Karpas-422 (cell line): ENCODE results near the gene KASH5. TPM values are rescaled to one million over a fixed set of nuclear protein-coding genes. Genes with fewer than 3 reads are reported as not detected.

ENCODE experiments used
- DNase-seq: peaks from one replicate; pipeline ENCODE4 v3.0.0-alpha.2; 2015
- H2AFZ ChIP-seq: fragments of 200-600 bp; sonication (generic); 2 replicates; pipeline ENCODE4 v1.6.1; 2014; ENCODE audit warnings: antibody characterized with exemption, low read length, mixed read lengths
- H3K27ac ChIP-seq: fragments of 200-600 bp; sonication (generic); 2 replicates; pipeline ENCODE4 v1.5.1; 2014; ENCODE audit warnings: mild to moderate bottlenecking, low read length, moderate library complexity
- H3K27me3 ChIP-seq: fragments of 200-600 bp; sonication (generic); 2 replicates; pipeline ENCODE4 v1.6.1; 2014; ENCODE audit warnings: low read length, mixed read lengths
- H3K36me3 ChIP-seq: fragments of 200-600 bp; sonication (generic); 2 replicates; pipeline ENCODE4 v1.6.1; 2014; ENCODE audit warnings: low read length, mixed read lengths; ENCODE audit not compliant: insufficient read depth
- H3K4me1 ChIP-seq: fragments of 200-600 bp; sonication (generic); 2 replicates; pipeline ENCODE4 v1.6.1; 2014; ENCODE audit warnings: mild to moderate bottlenecking, low read length, mixed read lengths
- H3K4me2 ChIP-seq: fragments of 200-600 bp; sonication (generic); 2 replicates; pipeline ENCODE4 v1.6.1; 2014; ENCODE audit warnings: low read length, low read depth, mild to moderate bottlenecking; ENCODE audit not compliant: poor library complexity, severe bottlenecking
- H3K4me3 ChIP-seq: fragments of 200-600 bp; sonication (generic); 2 replicates; pipeline ENCODE4 v1.5.1; 2014; ENCODE audit warnings: mild to moderate bottlenecking, antibody characterized with exemption, low read length, mixed read lengths
- H3K79me2 ChIP-seq: fragments of 200-600 bp; sonication (generic); 2 replicates; pipeline ENCODE4 v1.6.1; 2014; ENCODE audit warnings: mild to moderate bottlenecking, low read length, mixed read lengths
- H3K9ac ChIP-seq: fragments of 200-600 bp; sonication (generic); 2 replicates; pipeline ENCODE4 v1.6.0; 2014; ENCODE audit warnings: low read length
- H3K9me2 ChIP-seq: fragments of 200-600 bp; sonication (generic), shearing (Covaris generic); replicated peaks from 2 replicates; pipeline ENCODE4 v1.6.0; 2014; ENCODE audit warnings: mild to moderate bottlenecking, low read length, moderate library complexity; ENCODE audit not compliant: insufficient read depth
- H3K9me3 ChIP-seq: fragments of 300-700, 200-600 bp; sonication (generic); 2 replicates; pipeline ENCODE4 v1.6.1; 2014; ENCODE audit warnings: low read length, mixed read lengths
- H4K20me1 ChIP-seq: fragments of 200-600 bp; sonication (generic); 2 replicates; pipeline ENCODE4 v1.6.1; 2014; ENCODE audit warnings: mild to moderate bottlenecking, antibody characterized with exemption, low read length, low read depth; ENCODE audit not compliant: insufficient read depth
- total RNA-seq: library from RNA; depleted of rRNA; stranded (reverse); fragments of >200 nt; shearing (Covaris generic); gene quantifications from 2 replicates; pipeline ENCODE4 v1.2.3, GENCODE V29; 2014; ENCODE audit warnings: low replicate concordance

KASH5 gene
- total RNA-seq, 1 experiment from 2014 or later: 0.52 TPM

DNA sequence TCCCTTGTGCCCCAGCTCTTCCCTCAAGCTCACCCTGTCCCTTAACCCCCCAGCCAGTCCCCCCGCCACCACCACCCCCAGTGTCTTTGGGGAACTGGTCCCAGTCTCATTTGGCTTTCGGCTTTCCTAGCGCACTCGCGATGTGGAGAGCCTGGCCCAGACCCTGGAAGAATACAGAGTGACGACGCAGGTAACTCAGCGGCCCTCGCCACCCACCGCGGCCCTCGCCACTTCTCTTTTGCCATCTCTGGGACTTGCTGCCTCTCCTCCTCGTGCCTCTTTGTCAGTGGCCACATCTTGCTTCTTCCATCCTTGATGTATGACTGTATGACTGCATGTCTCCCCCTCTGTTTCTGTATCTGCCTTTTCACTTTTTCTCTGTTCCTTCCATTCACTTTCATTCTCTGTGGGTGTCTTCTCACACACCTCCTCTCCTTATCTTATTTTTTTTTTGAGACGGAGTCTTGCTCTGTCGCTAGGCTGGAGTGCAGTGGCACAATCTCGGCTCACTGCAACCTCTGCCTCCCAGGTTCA, 19.5 kb downstream of the KASH5 start:
- H3K27ac ChIP-seq: no peak overlapping the region

DNA sequence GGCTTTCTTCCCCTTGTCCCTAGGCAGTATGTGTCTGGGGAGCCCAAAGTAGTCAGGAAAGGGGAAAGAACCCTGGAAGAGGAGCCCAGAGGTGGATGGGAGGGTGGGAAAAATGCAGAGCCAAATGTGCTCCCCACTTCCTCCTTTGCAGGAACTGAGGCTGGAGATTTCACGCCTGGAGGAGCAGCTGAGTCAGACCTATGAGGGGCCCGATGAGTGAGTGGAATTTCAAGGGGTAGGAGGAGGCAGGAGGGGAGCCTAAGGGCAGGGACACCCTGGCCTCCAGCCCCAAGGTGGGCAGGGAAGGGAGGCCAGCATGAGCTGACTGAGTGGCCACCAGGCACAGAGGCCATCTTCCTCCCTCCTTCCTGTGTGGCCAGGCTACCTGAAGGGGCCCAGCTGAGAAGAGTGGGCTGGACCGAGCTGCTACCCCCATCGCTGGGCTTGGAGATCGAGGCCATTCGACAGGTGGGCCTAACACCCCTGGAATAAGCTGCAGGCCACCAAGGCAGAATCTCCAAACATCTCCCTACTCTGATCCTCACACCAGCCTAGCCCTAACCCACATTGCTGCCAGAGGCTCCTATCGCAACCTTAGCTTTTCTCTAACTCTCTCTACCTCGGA, 20.9 kb downstream of the KASH5 start:
- Histone ChIP-seq H3K79me2 (no peaks in the 10 kb centered on the region), H3K9ac (peak overlapping the region; percentile 65), H3K9me3 (no peaks in the 10 kb centered on the region), H3K9me2 (no peaks in the 10 kb centered on the region), H3K27me3 (no peaks in the 10 kb centered on the region), H3K4me2 (peak overlapping the region; percentile 72), H2AFZ (no peak overlapping the region), H3K4me3 (peak overlapping the region; percentile 51), H3K27ac (peak overlapping the region; percentile 80), H3K36me3 (no peaks in the 10 kb centered on the region), H4K20me1 (no peaks in the 10 kb centered on the region), H3K4me1 (peaks cover 54% of the 10 kb centered on the region)
- peak; percentile 66 for DNase-seq

More for the DNA sequence above, 19.5 kb downstream of the KASH5 start:
- no peaks in the 10 kb centered on the region for H3K27me3 ChIP-seq
- H3K9me3 ChIP-seq: no peaks in the 10 kb centered on the region
- no peaks in the 10 kb centered on the region for H3K79me2 ChIP-seq
- no peak for DNase-seq
- peaks cover 65% of the 10 kb centered on the region for H3K4me1 ChIP-seq
- H3K4me3 ChIP-seq: no peak overlapping the region
- H3K36me3 ChIP-seq: no peaks in the 10 kb centered on the region
- no peak overlapping the region for H2AFZ ChIP-seq
- no peak overlapping the region for H3K4me2 ChIP-seq
- H4K20me1 ChIP-seq: no peaks in the 10 kb centered on the region
- H3K9ac ChIP-seq: no peak overlapping the region
- no peaks in the 10 kb centered on the region for H3K9me2 ChIP-seq

DNA sequence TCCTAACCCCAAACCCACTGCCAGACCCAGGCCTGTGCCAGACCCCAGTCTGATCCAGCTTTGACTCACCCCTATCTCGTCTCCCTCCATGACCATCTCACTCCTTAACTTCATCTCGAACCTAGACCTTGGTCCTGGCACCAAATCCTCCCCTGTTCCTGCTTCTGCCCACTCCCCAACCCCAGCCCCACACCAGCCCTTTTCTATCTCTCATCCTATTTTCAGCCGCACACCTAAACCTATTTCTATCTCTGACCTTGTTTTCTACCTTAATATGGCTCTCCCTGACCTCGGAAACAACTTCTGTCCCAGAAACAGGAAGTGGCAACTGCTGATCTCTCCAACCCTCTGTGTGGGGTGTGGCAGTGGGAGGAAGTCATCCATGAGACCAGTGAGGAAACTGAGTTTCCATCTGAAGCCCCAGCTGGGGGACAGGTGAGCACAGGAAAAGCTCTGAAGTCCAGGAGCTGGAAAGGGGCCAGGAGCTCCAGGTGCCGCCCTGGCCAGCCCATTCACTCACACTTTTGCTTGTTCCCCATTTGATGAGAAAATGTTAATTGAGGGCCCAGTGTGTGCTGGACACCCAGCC, 21.5 kb downstream of the KASH5 start:
- peak overlapping the region; percentile 80 for H3K27ac ChIP-seq
- DNase-seq: peak; percentile 90
- no peaks in the 10 kb centered on the region for H3K27me3 ChIP-seq
- peak overlapping the region; percentile 72 for H3K4me2 ChIP-seq
- peaks cover 54% of the 10 kb centered on the region for H3K4me1 ChIP-seq
- H4K20me1 ChIP-seq: no peaks in the 10 kb centered on the region
- H3K4me3 ChIP-seq: peak overlapping the region; percentile 51
- H3K9me3 ChIP-seq: no peaks in the 10 kb centered on the region
- no peaks in the 10 kb centered on the region for H3K36me3 ChIP-seq
- H3K79me2 ChIP-seq: no peaks in the 10 kb centered on the region
- H3K9ac ChIP-seq: peak overlapping the region; percentile 65
- no peaks in the 10 kb centered on the region for H3K9me2 ChIP-seq
- H2AFZ ChIP-seq: peak overlapping the region; percentile 46

DNA sequence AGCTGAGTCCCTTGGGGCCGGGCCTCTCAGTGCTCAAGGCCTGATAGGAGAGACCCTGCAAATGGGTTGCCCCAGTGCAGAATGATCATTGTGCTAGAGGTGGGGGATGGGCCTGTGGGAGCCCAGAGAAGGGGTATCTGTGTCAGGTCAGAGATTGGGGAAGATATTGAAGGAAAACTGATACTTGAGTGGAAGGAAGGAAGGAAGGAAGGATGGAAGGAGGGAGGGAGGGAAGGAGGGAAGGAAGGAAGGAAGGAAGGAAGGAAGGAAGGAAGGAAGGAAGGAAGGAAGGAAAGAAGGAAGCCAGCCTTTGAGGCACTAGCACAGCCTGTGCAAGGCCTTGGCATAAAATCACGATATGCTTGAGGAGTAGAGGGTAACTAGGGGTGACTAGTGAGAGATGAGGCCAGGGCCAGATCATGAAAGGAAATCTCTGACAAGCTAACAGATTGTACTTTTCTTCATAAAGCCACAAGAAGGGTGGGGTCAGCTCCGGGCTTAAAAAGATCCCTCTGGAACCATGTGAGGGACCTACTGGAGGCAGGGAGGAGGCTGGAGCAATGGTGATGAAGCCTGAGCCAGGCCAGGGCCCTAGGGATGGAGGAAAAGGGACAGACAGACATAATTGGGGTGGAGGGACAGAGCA, 23.8 kb downstream of the KASH5 start:
- Histone ChIP-seq H3K79me2 (no peaks in the 10 kb centered on the region), H3K27me3 (no peaks in the 10 kb centered on the region), H3K4me1 (peaks cover 71% of the 10 kb centered on the region), H3K36me3 (no peaks in the 10 kb centered on the region), H3K4me2 (peak overlapping the region; percentile 1), H2AFZ (peak overlapping the region; percentile 25; the same call in 1 of the 2 replicates), H3K9me2 (no peaks in the 10 kb centered on the region), H3K4me3 (no peak overlapping the region), H3K27ac (peak overlapping the region; percentile 54; the same call in 1 of the 2 replicates), H3K9ac (peak overlapping the region; percentile 21), H3K9me3 (no peaks in the 10 kb centered on the region), H4K20me1 (no peaks in the 10 kb centered on the region)
- peak; percentile 69 for DNase-seq

DNA sequence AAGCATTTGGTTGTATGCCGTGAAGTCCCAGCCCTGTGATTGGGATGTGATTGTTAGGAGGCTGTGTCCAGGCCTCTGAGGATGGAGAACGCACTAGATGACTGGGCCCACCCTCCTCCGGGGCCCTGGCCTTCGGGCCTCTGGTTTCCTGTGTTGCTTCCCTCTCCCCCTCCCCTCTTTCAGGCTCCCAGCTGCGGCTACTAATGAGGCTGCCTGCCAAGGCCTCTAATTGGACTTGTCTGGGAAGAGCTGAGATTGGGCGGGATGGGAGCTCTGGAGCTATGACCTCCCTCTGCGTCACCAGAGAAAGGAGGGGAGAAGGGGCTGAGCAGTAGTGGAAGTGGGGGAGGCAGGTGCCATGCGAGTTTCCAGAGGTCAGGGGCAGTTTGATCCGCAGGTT, 25.3 kb downstream of the KASH5 start:
- H3K27me3 ChIP-seq: no peaks in the 10 kb centered on the region
- no peak overlapping the region for H3K4me2 ChIP-seq
- H3K9me2 ChIP-seq: no peaks in the 10 kb centered on the region
- H3K27ac ChIP-seq: no peak overlapping the region
- H3K4me1 ChIP-seq: peaks cover 79% of the 10 kb centered on the region
- DNase-seq: no peak
- H3K9ac ChIP-seq: no peak overlapping the region
- H3K79me2 ChIP-seq: no peaks in the 10 kb centered on the region
- H3K9me3 ChIP-seq: no peaks in the 10 kb centered on the region
- H4K20me1 ChIP-seq: no peaks in the 10 kb centered on the region
- H2AFZ ChIP-seq: no peak overlapping the region
- H3K36me3 ChIP-seq: no peaks in the 10 kb centered on the region
- no peak overlapping the region for H3K4me3 ChIP-seq

DNA sequence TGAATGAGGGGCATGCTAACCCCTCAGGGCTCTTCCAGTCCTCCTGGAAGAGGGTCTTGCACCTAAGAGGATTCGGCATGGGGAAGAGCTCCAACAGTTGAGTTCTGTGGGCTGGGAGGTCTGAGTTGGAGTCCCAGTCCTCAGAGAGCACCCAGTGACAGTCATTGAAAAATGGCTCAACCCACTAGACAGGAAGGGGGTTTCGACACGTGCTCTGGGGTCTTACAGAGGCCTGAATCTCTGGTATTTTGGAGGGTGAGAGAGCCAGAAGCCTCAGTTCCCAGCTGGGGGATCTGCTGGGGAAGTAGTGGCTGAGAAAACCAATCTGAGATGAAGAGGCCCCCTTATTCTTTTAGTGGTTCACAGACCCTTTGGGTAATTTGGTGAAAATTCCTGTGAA, 26.2 kb downstream of the KASH5 start:
- Histone ChIP-seq H3K36me3 (no peaks in the 10 kb centered on the region), H3K27me3 (no peaks in the 10 kb centered on the region), H2AFZ (no peak overlapping the region), H4K20me1 (no peaks in the 10 kb centered on the region), H3K79me2 (no peaks in the 10 kb centered on the region), H3K9me2 (no peaks in the 10 kb centered on the region), H3K4me2 (peak overlapping the region; percentile 50), H3K4me1 (peaks cover 70% of the 10 kb centered on the region), H3K9me3 (no peaks in the 10 kb centered on the region), H3K27ac (no peak overlapping the region; the same call in 1 of the 2 replicates), H3K4me3 (no peak overlapping the region), H3K9ac (peak overlapping the region; percentile 63; the same call in 1 of the 2 replicates)
- no peak for DNase-seq

DNA sequence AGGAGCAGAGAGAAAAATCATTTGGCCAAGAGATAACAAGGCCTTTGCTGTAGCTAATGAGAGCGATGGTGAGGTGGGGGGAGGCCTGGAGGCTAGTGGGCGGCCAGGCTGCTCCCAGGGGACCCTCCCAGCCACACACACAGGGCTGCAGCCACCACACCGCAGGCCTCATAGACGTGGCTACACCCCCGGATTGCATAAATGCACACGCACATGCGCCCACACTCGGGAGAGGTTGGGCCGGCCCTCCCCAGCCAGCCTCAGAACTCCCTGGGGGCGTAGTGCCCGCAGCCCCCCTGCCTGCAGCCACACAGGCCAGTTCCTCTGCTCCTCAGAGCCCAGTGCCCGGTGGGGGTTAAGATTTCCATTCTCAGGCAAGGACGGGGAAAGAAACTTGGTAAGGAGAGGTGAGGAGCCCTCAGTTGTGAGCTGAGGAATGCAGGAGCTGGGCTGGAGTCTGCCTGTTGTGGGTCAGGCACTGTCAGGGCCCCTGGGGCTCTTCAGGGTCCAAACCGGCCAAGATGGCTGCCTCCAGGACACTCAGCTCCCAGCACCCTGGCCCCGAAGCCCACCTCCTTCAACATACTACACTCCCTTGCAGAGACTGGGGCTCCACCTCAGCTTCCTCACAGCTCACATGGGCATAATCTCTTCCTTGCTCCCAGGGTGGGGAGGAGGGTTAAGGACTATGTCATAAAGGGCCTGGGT, 27.2 kb downstream of the KASH5 start:
- Histone ChIP-seq H2AFZ (peak overlapping the region; percentile 29; the same call in 1 of the 2 replicates), H4K20me1 (no peaks in the 10 kb centered on the region), H3K79me2 (no peaks in the 10 kb centered on the region), H3K9ac (peak overlapping the region; percentile 63), H3K4me1 (peaks cover 60% of the 10 kb centered on the region), H3K4me2 (peak overlapping the region; percentile 50), H3K36me3 (no peaks in the 10 kb centered on the region), H3K27me3 (no peaks in the 10 kb centered on the region), H3K27ac (peak overlapping the region; percentile 33), H3K4me3 (peak overlapping the region; percentile 1; the same call in 1 of the 2 replicates), H3K9me2 (no peaks in the 10 kb centered on the region), H3K9me3 (no peaks in the 10 kb centered on the region)
- peak; percentile 89 for DNase-seq
